Epithelial cell of esophagus (primary cell): ENCODE measurements around the gene PDE2A.

ENCODE experiments used
- DNase-seq: peaks from one replicate; pipeline ENCODE4 v3.0.0; 2010; ENCODE audit warnings: low read depth
- H3K4me3 ChIP-seq: 2 replicates; pipeline ENCODE4 v1.5.1; 2011; ENCODE audit warnings: mild to moderate bottlenecking, low read length, control low read depth
- CTCF ChIP-seq: IDR thresholded peaks from 2 replicates; pipeline ENCODE4 v1.5.1; 2011; ENCODE audit warnings: low read depth, mild to moderate bottlenecking, low read length, control low read depth, inconsistent platforms; ENCODE audit not compliant: insufficient read depth; ENCODE audit errors: missing control alignments

The PDE2A gene

DNA sequence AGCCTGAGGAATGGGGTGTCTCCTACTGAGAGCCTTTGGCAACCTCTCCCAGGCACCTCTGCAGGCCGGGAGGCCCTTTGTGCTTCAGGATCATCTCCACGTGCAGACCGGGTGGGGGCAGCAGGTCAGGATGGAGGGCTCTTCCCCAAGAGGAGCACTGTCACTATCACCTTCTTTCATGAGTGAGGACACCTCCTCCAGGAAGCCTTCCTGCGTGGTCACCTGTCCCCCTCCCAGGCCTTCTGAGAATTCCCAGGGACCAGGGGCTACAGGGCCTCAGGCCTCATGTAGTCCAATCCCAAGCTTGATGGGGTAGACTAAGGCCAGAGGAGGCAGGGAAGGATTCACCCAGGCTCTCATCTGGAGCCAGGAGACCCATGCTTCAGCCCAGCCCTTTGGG is 57.6 kb downstream of the PDE2A start:
- H3K4me3 ChIP-seq = no peak overlapping the region
- DNase-seq = no peak
- TF ChIP-seq CTCF = no peak

DNA sequence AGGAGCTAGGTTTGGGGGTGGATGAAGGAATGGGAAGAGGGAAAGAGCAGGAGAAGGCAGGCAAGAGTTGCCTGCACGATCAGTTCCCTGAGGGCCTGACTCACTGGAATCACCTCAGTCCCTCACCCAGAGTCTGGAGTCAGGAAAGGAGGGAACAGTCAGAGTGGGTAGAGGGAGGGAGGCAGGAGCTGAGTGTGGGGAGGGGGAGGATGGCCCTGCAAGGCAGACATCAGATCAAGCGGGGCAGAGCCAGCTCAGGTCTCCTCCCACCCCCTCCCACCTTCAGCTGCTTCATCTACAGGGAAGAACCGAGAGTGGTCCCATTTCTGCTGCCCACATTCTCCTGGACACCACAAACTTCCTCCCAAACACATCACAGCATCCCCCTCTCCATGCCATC is 58.9 kb downstream of the PDE2A start:
- TF ChIP-seq CTCF = no peak
- H3K4me3 ChIP-seq = no peak overlapping the region
- no peak for DNase-seq

DNA sequence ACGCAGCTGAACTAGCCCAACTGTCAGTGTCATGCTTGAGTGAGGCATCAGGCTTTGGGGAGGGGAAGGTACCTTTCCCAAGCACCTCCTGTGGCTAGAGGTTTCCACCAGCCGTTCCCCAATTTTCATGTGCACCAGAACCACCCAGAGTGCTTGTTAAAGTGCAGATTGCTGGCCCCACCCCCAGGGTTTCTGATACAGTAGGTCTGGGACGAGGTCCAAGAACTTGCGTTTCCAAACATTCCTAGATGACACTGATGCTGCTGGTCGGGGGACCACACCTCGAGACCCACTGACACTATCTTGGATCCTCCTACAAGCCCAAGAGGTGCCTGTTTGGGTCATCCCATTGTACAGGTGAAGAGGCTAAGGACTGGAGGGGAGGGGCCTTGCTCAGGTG is 59.8 kb downstream of the PDE2A start:
- TF ChIP-seq CTCF = no peak
- no peak for DNase-seq

DNA sequence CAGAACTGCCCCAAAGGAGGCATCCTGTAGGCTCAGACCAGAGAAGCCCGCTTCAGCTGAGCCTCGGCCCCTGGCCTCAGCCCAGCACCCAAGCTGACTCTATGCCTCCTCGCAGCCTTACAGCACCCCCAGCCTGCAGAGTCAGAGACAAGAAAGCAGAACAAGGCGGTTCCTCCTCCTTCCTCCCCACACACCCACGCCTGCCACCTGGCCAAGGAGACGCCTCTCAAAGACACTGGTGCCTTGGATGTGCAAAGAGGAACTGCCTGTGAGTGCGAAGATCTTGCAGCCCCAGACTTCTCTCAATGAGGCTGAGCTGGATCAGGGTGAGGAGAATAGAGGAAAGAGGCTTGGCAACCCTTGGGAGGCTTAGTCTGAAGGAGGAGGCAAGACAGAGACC is 60.2 kb downstream of the PDE2A start:
- no peak overlapping the region for H3K4me3 ChIP-seq
- DNase-seq = no peak
- TF ChIP-seq CTCF = no peak

More for the DNA sequence above, 59.8 kb downstream of the PDE2A start:
- H3K4me3 ChIP-seq = no peak overlapping the region

DNA sequence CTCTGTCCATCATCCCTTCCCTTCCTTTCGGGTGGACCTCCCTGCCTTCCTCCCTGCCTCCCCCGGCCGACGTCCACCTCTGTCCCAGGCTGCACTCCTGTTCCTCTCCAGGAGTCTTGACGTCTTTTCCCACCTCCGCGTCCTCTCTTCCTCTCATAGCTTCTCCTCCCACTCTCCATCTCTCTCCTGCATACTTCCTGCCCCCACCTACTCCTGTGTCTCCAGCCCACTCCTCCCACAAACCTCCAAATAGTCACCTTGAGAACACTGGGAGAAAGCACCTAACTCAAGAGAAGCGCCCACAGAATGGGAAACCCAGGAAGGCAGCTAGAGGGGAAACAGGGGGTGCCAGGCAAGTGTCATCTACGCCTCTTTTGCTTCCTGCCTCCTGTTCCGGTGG is 60.8 kb downstream of the PDE2A start:
- no peak overlapping the region for H3K4me3 ChIP-seq
- no peak for DNase-seq
- TF ChIP-seq CTCF = no peak

GRCh38 chr11:72609476-72609875 is 64.7 kb downstream of the PDE2A start:
- no peak for DNase-seq
- TF ChIP-seq CTCF = no peak
- H3K4me3 ChIP-seq = no peak overlapping the region

DNA sequence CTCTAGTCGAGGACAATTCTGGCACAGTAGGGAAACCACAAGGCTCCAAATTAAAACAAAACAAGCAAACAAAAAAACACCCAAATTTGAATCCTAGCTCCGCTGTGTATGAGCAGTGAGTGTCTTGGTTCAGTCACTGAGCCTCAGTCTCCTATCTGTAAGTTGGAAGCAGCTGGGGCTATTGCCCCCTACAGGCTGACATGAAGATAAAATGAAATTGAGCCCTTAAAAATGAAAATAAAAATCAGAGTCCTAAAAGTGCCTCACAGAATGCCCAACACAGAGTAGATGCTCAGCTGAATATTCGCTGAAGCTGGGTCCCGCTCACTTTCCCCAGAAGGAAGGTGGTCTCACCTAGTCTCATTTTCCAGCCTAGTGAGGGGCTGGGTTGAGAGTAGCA is 65.2 kb downstream of the PDE2A start:
- TF ChIP-seq CTCF = peak; percentile 52
- peak; percentile 35 for DNase-seq
- no peak overlapping the region for H3K4me3 ChIP-seq
